ENCODE results near the gene IFIT2.
"Not testable (repeated sequence)": the region's sequence is repeated elsewhere in the genome, so short reads cannot be mapped to it uniquely, and the experiment has no call there.

The IFIT2 gene

GRCh38 chr10:89342206-89342958, 40.5 kb downstream of the IFIT2 start:
- no peak for TF ChIP-seq JUND (IDR thresholded peaks at IDR 0.05; ENCODE audit: low read depth)
- in situ Hi-C loops (cut with HindIII; ENCODE audit: low pct_unique_long_range_greater_than_20kb, low sequenced_read_pairs): no loop called here
- no peak for DNase-seq (ENCODE audit: low read depth in 1 of 2, low spot score in 1 of 2)

DNA sequence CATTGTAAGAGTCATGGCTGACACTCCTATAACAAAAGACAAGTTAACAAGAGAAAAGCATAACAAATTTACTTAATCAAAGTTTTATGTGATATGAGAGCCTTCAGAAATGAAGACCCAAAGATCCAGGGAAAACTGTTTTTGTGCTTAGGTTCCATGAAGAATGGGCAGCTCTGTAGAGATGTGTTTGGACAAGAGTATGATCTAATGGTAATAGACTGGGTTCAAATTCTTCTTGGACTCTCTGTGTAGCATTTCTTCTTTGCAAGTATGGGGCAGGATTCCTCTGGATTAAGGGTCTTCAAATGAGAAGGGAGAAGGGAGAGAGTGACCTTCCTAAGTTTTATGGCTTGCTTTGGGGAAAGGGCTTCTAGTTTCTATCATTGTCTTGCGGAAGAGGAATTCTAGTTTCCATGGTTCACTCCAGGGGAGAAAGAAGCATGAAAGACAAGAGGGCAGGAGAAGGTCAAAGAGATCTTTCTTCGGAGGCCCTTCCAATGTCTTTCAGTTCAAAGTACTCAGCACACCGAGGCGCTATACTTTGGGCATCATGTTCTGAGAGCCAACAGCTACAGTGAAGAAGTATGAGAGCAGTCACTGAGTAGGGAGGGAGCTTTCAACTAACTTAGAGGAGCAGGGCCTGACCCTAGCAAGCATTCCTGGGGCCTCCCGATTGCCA, 41.4 kb downstream of the IFIT2 start:
- in situ Hi-C loops (cut with HindIII; ENCODE audit: low pct_unique_long_range_greater_than_20kb, low sequenced_read_pairs): no loop called here
- DNase-seq (ENCODE audit: low read depth in 1 of 2, low spot score in 1 of 2): no peak
- no peak for TF ChIP-seq JUND (IDR thresholded peaks at IDR 0.05; ENCODE audit: low read depth)

DNA sequence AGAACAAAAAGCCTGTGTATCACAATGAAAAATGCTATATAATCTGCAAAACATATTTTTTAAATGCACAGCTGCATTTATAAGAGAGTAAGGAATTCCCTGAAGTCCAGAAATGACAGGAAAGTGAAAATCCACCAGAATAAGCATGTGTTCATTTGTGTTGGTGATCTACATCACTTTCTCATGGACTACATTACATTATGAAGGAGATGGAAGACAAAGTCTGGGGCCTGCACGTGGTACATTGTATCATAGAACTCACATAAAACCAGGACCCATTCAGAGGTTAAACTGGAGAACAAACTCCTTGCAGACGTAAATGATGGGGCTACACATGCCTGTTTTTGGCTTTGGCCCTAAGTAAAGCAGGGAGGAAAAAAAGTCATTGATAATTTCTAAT, 42.3 kb downstream of the IFIT2 start:
- TF ChIP-seq JUND (IDR thresholded peaks at IDR 0.05; ENCODE audit: low read depth): no peak
- in situ Hi-C loops (cut with HindIII; ENCODE audit: low pct_unique_long_range_greater_than_20kb, low sequenced_read_pairs): no loop called here
- no peak for DNase-seq (ENCODE audit: low read depth in 1 of 2, low spot score in 1 of 2)

DNA sequence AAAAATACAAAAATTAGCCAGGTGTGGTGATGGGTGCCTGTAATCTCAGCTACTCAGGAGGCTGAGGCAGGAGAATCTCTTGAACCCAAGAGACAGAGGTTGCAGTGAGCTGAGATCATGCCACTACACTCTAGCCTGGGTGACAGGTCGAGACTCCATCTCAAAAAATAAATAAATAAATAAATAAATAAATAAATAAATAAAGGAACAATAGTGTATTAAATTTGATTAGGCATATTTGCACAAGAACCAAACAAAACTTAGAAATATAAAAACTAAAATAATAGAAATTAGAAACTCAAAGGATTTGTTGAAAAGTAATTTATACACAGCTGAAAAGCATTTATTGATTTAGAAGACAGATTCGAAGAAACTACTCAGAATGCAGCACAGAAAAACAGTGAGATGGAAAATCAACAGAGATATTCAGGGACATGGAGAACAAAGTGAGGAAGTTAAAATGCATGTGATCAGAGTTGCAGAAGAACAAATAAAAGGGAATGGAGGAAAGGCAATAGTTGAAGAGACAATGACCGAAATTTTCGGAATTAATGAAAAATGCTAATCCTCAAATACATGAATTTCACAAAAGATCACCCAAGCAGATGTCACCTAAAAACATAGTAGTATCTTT, 43.6 kb downstream of the IFIT2 start:
- in situ Hi-C loops (cut with HindIII; ENCODE audit: low pct_unique_long_range_greater_than_20kb, low sequenced_read_pairs): no loop called here
- no peak for TF ChIP-seq JUND (IDR thresholded peaks at IDR 0.05; ENCODE audit: low read depth)
- DNase-seq (ENCODE audit: low read depth in 1 of 2, low spot score in 1 of 2): no peak

GRCh38 chr10:89346405-89347254, 44.8 kb downstream of the IFIT2 start:
- in situ Hi-C loops (cut with HindIII; ENCODE audit: low pct_unique_long_range_greater_than_20kb, low sequenced_read_pairs): no loop called here
- DNase-seq (ENCODE audit: low read depth in 1 of 2, low spot score in 1 of 2): no peak
- TF ChIP-seq JUND (IDR thresholded peaks at IDR 0.05; ENCODE audit: low read depth): no peak

DNA sequence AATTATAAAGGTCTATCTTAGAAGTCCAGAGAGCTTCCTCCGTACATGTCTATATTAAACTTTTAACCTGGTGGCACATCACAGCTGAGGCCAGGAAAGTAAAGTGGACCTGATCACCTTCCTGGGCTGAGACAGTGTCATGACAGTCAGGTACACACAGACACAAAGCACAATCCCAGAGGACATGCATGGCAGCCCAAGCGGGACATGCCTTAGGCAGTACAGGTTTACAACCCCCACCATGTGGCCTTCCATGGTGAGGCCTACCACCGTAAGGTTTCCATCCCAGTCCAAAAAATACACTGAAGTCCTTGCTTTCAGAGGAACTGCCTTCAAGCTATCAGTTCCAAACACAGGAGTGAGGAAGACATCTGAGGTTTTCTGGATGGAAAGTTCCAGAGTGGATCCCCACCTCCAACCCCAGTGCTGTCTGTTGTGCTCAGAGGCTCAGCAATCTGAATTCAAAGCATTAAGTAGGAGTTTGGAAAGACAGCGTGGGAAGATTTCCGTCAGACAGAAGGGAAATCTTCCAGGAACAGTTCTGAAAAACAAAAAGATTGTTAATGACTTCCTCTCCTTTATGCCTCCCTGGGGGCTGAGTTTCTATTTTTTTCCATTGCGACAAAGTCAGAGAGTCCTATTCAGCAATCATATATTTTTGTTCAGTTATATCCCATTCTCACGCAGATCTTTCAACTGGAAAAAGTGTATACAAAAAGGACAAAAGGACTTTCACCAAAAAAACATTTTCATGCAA, 46.0 kb downstream of the IFIT2 start:
- in situ Hi-C loops (cut with HindIII; ENCODE audit: low pct_unique_long_range_greater_than_20kb, low sequenced_read_pairs): no loop called here
- no peak for DNase-seq (ENCODE audit: low read depth in 1 of 2, low spot score in 1 of 2)

GRCh38 chr10:89348481-89348880, 46.6 kb downstream of the IFIT2 start:
- DNase-seq (ENCODE audit: low read depth in 1 of 2, low spot score in 1 of 2): no peak
- in situ Hi-C loops (cut with HindIII; ENCODE audit: low pct_unique_long_range_greater_than_20kb, low sequenced_read_pairs): no loop called here
- TF ChIP-seq JUND (IDR thresholded peaks at IDR 0.05; ENCODE audit: low read depth): no peak

More for the DNA sequence above, 46.0 kb downstream of the IFIT2 start:
- TF ChIP-seq JUND (IDR thresholded peaks at IDR 0.05; ENCODE audit: low read depth): no peak

DNA sequence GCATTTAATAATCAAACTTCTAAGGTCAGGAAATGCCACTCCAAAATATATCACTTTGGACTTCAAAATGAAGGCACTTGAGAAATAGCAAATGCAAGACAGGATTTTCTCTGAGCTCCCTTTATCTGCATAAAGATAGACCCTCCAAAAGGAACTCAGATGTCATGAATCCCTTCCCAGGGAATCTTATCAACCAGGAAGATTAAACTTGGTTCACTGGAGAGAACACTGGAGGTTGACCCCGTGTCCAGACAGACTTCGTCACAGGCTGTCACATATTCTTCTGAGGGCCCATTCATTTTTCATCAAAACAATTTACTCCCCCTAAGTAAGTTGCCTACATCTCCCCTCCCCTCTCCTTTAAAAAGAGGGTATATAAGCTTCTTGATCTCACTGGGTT, 47.1 kb downstream of the IFIT2 start:
- no peak for DNase-seq (ENCODE audit: low read depth in 1 of 2, low spot score in 1 of 2)
- in situ Hi-C loops (cut with HindIII; ENCODE audit: low pct_unique_long_range_greater_than_20kb, low sequenced_read_pairs): no loop called here
- TF ChIP-seq JUND (IDR thresholded peaks at IDR 0.05; ENCODE audit: low read depth): no peak

- DNase-seq (ENCODE audit: low read depth in 1 of 2, low spot score in 1 of 2); in situ Hi-C loops (cut with HindIII; ENCODE audit: low pct_unique_long_range_greater_than_20kb, low sequenced_read_pairs): not testable (repeated sequence)
Observed at GRCh38 chr10:89350631-89351315, 48.9 kb downstream of the IFIT2 start.

DNA sequence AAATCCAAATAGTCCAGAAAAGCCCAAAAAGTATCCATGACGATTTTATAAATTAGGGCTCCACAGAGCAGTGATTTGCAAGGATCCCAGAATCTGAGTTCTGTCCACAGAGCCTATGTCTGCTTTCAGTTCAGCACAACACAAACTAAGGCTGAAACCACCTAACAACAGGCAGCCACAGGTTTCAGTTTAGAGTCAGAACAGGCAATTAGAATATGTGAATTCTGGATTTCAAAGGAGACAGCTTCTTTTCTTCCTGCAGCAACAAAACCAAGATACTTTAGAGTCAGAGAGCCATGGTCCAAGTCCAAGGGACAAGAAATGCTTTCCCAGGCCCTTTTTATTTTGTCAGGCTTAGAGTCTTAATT, 49.5 kb downstream of the IFIT2 start:
- no peak for TF ChIP-seq JUND (IDR thresholded peaks at IDR 0.05; ENCODE audit: low read depth)
- DNase-seq (ENCODE audit: low read depth in 1 of 2, low spot score in 1 of 2): no peak
- in situ Hi-C loops (cut with HindIII; ENCODE audit: low pct_unique_long_range_greater_than_20kb, low sequenced_read_pairs): no loop called here

DNA sequence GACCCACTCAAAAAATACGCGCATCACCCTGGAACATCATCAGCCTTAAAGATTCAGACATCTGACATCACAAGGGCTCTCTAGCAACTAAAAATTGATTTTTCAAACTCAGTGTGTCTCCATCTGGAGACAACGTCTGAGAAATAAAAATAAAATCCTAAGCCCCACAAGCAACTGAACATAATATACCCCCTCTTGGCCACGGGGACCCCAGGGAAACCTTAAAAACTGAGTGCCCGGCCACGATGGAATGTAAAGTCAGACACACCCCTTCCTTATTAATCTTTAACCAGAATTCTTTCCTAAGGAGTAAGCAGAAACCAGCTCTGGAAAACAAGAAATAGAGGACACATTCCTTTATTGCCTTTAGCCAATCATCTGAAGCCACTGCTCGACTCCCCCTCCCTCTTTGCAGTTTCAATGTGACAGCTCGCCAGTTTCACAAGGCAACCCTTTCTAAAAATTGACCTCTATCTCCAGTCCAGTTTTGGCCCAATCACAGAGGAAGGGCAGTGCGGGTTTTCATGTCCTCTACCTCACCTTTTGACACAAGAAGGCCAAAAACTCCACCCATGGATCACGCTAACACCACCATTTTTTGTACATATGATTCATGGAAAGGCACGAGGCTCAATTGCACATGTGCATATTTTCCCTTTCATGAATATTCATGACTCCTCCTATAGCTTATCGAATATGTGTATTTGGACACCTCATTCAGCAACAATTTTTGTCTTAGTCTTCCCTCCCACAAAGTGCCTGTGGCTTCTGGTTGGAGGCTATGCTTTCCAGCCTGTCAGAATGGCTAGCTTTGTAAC, 50.1 kb downstream of the IFIT2 start:
- no peak for DNase-seq (ENCODE audit: low read depth in 1 of 2, low spot score in 1 of 2)
- TF ChIP-seq JUND (IDR thresholded peaks at IDR 0.05; ENCODE audit: low read depth): no peak
- in situ Hi-C loops (cut with HindIII; ENCODE audit: low pct_unique_long_range_greater_than_20kb, low sequenced_read_pairs): no loop called here

Measured in T47D (cell line).